Spleen (tissue), 11 donors: ENCODE results near the gene SEC16A. TPM values are rescaled to one million over a fixed set of nuclear protein-coding genes. Genes with fewer than 3 reads are reported as not detected.

ENCODE experiments used
- DNase-seq: peaks from one replicate; pipeline ENCODE4 v3.0.0-alpha.2; 2020
- H3K27ac ChIP-seq, 8 donors: fragments of 200-600 bp; sonication (generic) in 7 of 8; 1 replicate in 4 of 8; 2 replicates in 4 of 8; pipeline versions ENCODE4 v1.5.0 to v1.8.0; 2016 to 2021; ENCODE audit warnings: inconsistent platforms in 4 of 8, mild to moderate bottlenecking in 4 of 8, moderate library complexity in 1 of 8
- H3K27me3 ChIP-seq, 7 donors: fragments of 200-600 bp; sonication (generic) in 6 of 7; replicated peaks in 1 of 7; 1 replicate in 4 of 7; 2 replicates in 3 of 7; pipeline versions ENCODE4 v1.5.0 to v1.8.0; 2016 to 2021; ENCODE audit warnings: inconsistent platforms in 3 of 7, mild to moderate bottlenecking in 1 of 7
- H3K36me3 ChIP-seq, 6 donors: fragments of 200-600 bp; sonication (generic) in 5 of 6; 1 replicate in 4 of 6; 2 replicates in 2 of 6; pipeline versions ENCODE4 v1.5.0 to v1.8.0; 2016 to 2021; ENCODE audit warnings: inconsistent platforms in 2 of 6
- H3K4me1 ChIP-seq, 6 donors: fragments of 200-600 bp; sonication (generic) in 5 of 6; 1 replicate in 3 of 6; 2 replicates in 3 of 6; pipeline versions ENCODE4 v1.5.0 to v1.8.0; 2016 to 2021; ENCODE audit warnings: inconsistent platforms in 3 of 6
- H3K4me3 ChIP-seq, 8 donors: fragments of 200-600 bp; sonication (generic) in 7 of 8; 1 replicate in 4 of 8; 2 replicates in 4 of 8; pipeline versions ENCODE4 v1.5.0 to v1.8.0; 2016 to 2021; ENCODE audit warnings: inconsistent platforms in 4 of 8, mild to moderate bottlenecking in 4 of 8, moderate library complexity in 2 of 8
- H3K9me3 ChIP-seq, 8 donors: fragments of 200-600 bp; sonication (generic) in 7 of 8; 1 replicate in 4 of 8; 2 replicates in 4 of 8; pipeline versions ENCODE4 v1.5.0 to v1.8.0; 2016 to 2021; ENCODE audit warnings: inconsistent platforms in 4 of 8
- POLR2A ChIP-seq, 3 donors: fragments of 450-650 bp; IDR thresholded peaks; one replicate each; pipeline ENCODE4 v1.5.1; 2017; ENCODE audit warnings: antibody characterized with exemption in 3 of 3, mild to moderate bottlenecking in 1 of 3
- POLR2AphosphoS5 ChIP-seq, 3 donors: sonication (generic); formaldehyde crosslinking; IDR thresholded peaks; one replicate each; pipeline ENCODE4 v1.5.1; 2017; ENCODE audit warnings: antibody characterized with exemption in 3 of 3
- WGBS, 5 donors: extraction: QIAGEN DNeasy Blood & Tissue Kit in 3 of 5; methylation state at CpG; one replicate each; pipeline versions ENCODE4 v1.1.5 to v1.1.7; 2013 to 2018; 5-methylcytosine and 5-hydroxymethylcytosine counted together
- intact Hi-C: fragments of 100-400 bp; cut with DNase I; formaldehyde crosslinking; loops from one replicate; pipeline ENCODE4 v1.15.0; 2023; ENCODE audit warnings: low total_unique reads
- polyA plus RNA-seq, 3 donors: library from polyadenylated mRNA; stranded (reverse); fragments of 200-250 nt; gene quantifications; one replicate each; pipeline ENCODE4 v1.2.1, GENCODE V29; 2013
- total RNA-seq, 7 donors: library from RNA; depleted of rRNA in 3 of 7; stranded (reverse); fragments of >200 nt in 3 of 7; fragmentation: NEBNext Ultra II Directional in 4 of 7; extraction: Animal tissue kit (Norgen Biotek cat#: 25700) in 4 of 7; gene quantifications; one replicate each; pipeline versions ENCODE4 v1.1.0 to v1.2.1, GENCODE V29; 2016 to 2021
- TF ChIP-seq, protein P1 (sequence below), 11 experiments: fragments of 200-600 bp in 7 of 11; fragments of 450-650 bp in 4 of 11; sonication (generic) in 4 of 11; IDR thresholded peaks in 8 of 11; conservative IDR thresholded peaks in 3 of 11; 1 replicate in 7 of 11; 2 replicates in 4 of 11; pipeline versions ENCODE4 v1.4.0 to v1.8.0; 2016 to 2021; ENCODE audit warnings: antibody characterized with exemption in 11 of 11, inconsistent platforms in 4 of 11, mild to moderate bottlenecking in 1 of 11
- donor health status: healthy with polysubstance abuse.
- donor health status: DM: no; HTN: no; CAD: no; lungs with moderate emphysema.
- donor health status: DM: no; HTN: no; CAD: no.
- donor health status: Bipolar disorder and iron deficiency.
- donor health status: healthy.
- donor health status: DM: no; HTN: no; CAD: no.
- donor health status: DM: yes; HTN: yes; CAD: no.

Gene SEC16A
- total and polyA plus RNA-seq, 10 donors: 35.0 to 92.1 (median 75.1) TPM

DNA sequence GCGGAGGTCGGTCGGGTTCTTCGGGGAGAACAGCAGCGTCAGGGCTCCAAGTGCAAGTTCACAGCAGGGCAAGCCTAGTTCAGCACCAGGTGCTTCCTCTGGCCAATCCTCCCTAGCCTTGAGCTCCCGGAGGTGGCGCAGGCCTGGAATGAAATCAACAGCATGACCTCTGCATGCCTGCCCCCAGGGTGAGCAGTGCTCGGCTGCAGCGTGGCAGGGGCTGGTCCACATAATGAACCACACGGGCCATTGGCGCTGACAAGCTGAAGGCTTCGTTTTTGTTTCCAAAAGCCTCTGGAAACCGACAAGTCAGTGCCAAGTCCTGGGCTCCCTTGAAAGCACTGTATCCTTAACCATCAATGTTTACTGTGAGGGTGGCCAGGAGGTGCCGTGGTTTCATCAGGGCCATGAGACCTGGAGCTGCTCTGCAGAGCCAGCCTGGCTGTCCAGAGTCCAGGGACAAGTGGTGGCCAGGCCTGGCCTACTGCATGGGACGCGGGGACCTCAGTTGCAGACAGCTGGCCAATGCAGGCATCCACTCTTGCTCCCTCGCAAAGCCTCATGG, 41.1 kb downstream of the SEC16A start:
- H3K27me3 ChIP-seq: peaks cover 0 to 7% (median 0%) of the 10 kb centered on the region in 7 donors
- peak overlapping the region in 5 of 8 donors; percentile 53 to 89 (median 87) for H3K27ac ChIP-seq
- peaks cover 7 to 64% (median 62%) of the 10 kb centered on the region in 6 donors for H3K36me3 ChIP-seq
- H3K4me3 ChIP-seq: no peak overlapping the region
- peaks cover 24 to 56% (median 51%) of the 10 kb centered on the region in 6 donors for H3K4me1 ChIP-seq
- DNase-seq: peak; percentile 83
- intact Hi-C loops: no loop called here
- no peaks in the 10 kb centered on the region for H3K9me3 ChIP-seq
- 64 to 89% (median 83%) methylated on average over 13 to 17 of the region's 17 CpGs for WGBS, 5 donors
- TF ChIP-seq POLR2AphosphoS5 (IDR thresholded peaks at IDR 0.05) (peak; percentile 81 to 85 (median 83)), POLR2A (IDR thresholded peaks at IDR 0.05) (no peak)
- TF ChIP-seq, protein P1, sequence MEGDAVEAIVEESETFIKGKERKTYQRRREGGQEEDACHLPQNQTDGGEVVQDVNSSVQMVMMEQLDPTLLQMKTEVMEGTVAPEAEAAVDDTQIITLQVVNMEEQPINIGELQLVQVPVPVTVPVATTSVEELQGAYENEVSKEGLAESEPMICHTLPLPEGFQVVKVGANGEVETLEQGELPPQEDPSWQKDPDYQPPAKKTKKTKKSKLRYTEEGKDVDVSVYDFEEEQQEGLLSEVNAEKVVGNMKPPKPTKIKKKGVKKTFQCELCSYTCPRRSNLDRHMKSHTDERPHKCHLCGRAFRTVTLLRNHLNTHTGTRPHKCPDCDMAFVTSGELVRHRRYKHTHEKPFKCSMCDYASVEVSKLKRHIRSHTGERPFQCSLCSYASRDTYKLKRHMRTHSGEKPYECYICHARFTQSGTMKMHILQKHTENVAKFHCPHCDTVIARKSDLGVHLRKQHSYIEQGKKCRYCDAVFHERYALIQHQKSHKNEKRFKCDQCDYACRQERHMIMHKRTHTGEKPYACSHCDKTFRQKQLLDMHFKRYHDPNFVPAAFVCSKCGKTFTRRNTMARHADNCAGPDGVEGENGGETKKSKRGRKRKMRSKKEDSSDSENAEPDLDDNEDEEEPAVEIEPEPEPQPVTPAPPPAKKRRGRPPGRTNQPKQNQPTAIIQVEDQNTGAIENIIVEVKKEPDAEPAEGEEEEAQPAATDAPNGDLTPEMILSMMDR (IDR thresholded peaks at IDR 0.05 in 8 of 11, conservative IDR thresholded peaks at IDR 0.05 in 3 of 11): no peak

DNA sequence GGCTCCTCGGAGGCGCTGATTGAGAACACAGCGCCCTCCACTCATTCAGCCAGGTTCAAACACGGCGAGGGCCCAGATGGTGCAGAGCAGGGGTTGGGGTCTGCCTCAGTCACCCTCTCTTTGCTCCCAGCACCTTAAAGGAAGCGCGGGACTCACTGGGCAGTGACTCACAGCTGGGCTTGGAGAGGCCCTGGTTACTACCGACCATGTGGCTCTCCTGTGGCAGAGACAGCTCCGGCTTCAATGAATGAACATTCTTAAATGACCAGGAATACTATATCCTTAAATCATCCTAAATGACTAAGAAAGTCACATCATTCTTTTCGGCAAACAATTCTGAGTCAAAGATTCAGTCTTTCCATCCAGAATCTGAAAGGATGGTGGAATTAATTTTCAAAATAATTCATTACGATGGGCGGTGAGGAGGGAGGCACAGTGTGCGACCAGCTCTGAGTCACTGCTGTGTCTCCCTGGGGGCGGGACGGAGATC, 41.6 kb downstream of the SEC16A start:
- WGBS, 5 donors: 80 to 92% (median 88%) methylated on average over 15 of the region's 15 CpGs
- intact Hi-C loops: no loop called here
- peak overlapping the region in 6 of 8 donors; percentile 23 to 89 (median 86) for H3K27ac ChIP-seq

DNA sequence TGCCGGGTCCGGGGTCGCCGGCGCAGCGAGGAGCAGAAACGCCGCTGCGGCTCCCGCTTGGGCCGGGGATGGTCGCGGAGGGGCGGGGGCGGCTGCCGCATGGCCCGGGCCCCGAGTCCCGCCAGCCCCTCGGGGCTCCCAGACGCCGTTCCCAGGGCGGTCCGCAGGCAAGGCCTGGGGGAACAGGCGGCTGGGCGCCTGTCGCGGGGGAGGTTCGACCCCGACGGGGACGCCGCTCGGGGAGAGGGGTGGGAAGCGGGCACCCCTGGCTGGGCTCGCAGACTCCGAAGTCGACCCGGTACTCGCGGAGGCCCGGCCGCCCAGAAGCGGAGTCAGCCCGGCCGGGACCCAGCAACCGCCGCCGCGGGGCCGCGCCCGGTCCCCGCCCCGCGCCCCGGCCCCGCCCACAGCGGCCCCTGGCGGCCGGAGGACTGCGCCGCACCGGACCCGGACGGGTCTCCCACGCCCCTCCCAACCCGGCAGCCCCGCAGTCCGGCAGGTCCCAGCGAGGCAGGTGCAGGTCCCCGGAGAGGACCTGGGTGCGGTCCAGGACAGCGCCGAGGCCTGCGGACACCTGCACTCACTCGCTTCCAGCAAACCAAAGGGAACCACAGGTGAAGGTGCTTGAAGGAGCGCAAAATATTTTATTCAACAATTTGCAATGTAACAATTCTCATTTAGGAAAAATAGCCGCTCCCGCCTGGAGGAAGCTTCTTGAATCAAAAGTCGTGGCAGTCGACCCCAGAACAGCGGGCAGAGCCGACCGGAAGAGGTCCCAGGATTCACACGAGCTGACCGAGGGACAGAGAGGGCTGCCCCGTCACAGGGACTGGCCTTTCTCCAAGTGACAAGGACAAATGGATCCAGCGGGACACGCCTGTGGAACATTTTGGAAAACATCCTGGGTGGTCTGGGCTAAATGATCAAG, 43.1 kb downstream of the SEC16A start, which contains the start of gene INPP5E:
Gene INPP5E (minus strand): TSS at position 365 of the 928 bp plus-strand sequence. CDS start 426 bp downstream, outside the sequence.
- peak within 1 kb of the TSS; percentile 66 to 99 (median 97) for H3K4me3 ChIP-seq
- peaks cover 4 to 64% (median 47%) of the 10 kb centered on the region in 6 donors for H3K36me3 ChIP-seq
- TF ChIP-seq POLR2AphosphoS5 (IDR thresholded peaks at IDR 0.05): peak; percentile 30 to 71 (median 53)
- TF ChIP-seq POLR2A (IDR thresholded peaks at IDR 0.05): no peak
- TF ChIP-seq, protein P1 (IDR thresholded peaks at IDR 0.05 in 8 of 11, conservative IDR thresholded peaks at IDR 0.05 in 3 of 11): peak; percentile 31 to 94 (median 74)
- DNase-seq: peak; percentile 95
- peaks cover 24 to 76% (median 61%) of the 10 kb centered on the region in 6 donors for H3K4me1 ChIP-seq
- peaks cover 0 to 7% (median 0%) of the 10 kb centered on the region in 7 donors for H3K27me3 ChIP-seq
- 8 to 66% (median 12%) methylated on average over 12 to 90 of the region's 90 CpGs for WGBS, 5 donors
- intact Hi-C loops: no loop called here
- H3K27ac ChIP-seq: peak within 1 kb of the TSS; percentile 46 to 89 (median 86)
- no peaks in the 10 kb centered on the region for H3K9me3 ChIP-seq

More for the DNA sequence above, 41.6 kb downstream of the SEC16A start:
- H3K4me3 ChIP-seq: no peak overlapping the region
- H3K9me3 ChIP-seq: no peaks in the 10 kb centered on the region
- peaks cover 24 to 61% (median 56%) of the 10 kb centered on the region in 6 donors for H3K4me1 ChIP-seq
- peaks cover 4 to 64% (median 59%) of the 10 kb centered on the region in 6 donors for H3K36me3 ChIP-seq
- TF ChIP-seq, protein P1 (IDR thresholded peaks at IDR 0.05 in 8 of 11, conservative IDR thresholded peaks at IDR 0.05 in 3 of 11): no peak
- TF ChIP-seq POLR2A (IDR thresholded peaks at IDR 0.05) (no peak), POLR2AphosphoS5 (IDR thresholded peaks at IDR 0.05) (no peak)
- DNase-seq: no peak
- H3K27me3 ChIP-seq: peaks cover 0 to 7% (median 0%) of the 10 kb centered on the region in 7 donors
